ENCODE results near the gene CWC27. TPM values are rescaled to one million over a fixed set of nuclear protein-coding genes. Genes with fewer than 3 reads are reported as not detected.
"Not testable (repeated sequence)": the region's sequence is repeated elsewhere in the genome, so short reads cannot be mapped to it uniquely, and the experiment has no call there.

CWC27 gene
- total RNA-seq, 1 donor from 2014 or later = 16.3 TPM

GRCh38 chr5:64929833-64930232 lies 161.1 kb downstream of the CWC27 start:
- Histone ChIP-seq H3K9me3 (no peaks in the 10 kb centered on the region), H3K27me3 (no peaks in the 10 kb centered on the region), H3K27ac (no peak overlapping the region), H3K4me1 (no peaks in the 10 kb centered on the region), H3K36me3 (no peaks in the 10 kb centered on the region), H3K4me3 (no peak overlapping the region)
- TF ChIP-seq CTCF (IDR thresholded peaks at IDR 0.05) = no peak
- intact Hi-C loops (cut with DNase I) = no loop called here
- ATAC-seq (no peak), DNase-seq (no peak)

- TF ChIP-seq CTCF (IDR thresholded peaks at IDR 0.05) = no peak
- H3K4me1 ChIP-seq = no peaks in the 10 kb centered on the region
- no peak for ATAC-seq
- H3K9me3 ChIP-seq = no peaks in the 10 kb centered on the region
- no peak overlapping the region for H3K27ac ChIP-seq
- no peaks in the 10 kb centered on the region for H3K36me3 ChIP-seq
- H3K4me3 ChIP-seq = no peak overlapping the region
- H3K27me3 ChIP-seq = no peaks in the 10 kb centered on the region
- no peak for DNase-seq
- intact Hi-C loops (cut with DNase I) = no loop called here
These were observed 162.1 kb downstream of the CWC27 start for GRCh38 chr5:64930672-64931318.

- not testable (repeated sequence) for H3K4me3 ChIP-seq
These were observed 170.7 kb downstream of the CWC27 start for GRCh38 chr5:64939422-64939771.

GRCh38 chr5:64939772-64940510 lies 171.2 kb downstream of the CWC27 start:
- intact Hi-C loops (cut with DNase I) = no loop called here
- Histone ChIP-seq H3K27ac (no peak overlapping the region), H3K27me3 (no peaks in the 10 kb centered on the region), H3K9me3 (no peaks in the 10 kb centered on the region), H3K4me3 (no peak overlapping the region), H3K4me1 (peaks cover 4% of the 10 kb centered on the region), H3K36me3 (no peaks in the 10 kb centered on the region)
- ATAC-seq (peak; percentile 94), DNase-seq (peak; percentile 75)
- no peak for TF ChIP-seq CTCF (IDR thresholded peaks at IDR 0.05)

More at GRCh38 chr5:64939422-64939771, 170.7 kb downstream of the CWC27 start:
- ATAC-seq; intact Hi-C loops (cut with DNase I); H3K27ac ChIP-seq; H3K36me3 ChIP-seq; H3K9me3 ChIP-seq; DNase-seq; H3K4me1 ChIP-seq; H3K27me3 ChIP-seq: not testable (repeated sequence)

GRCh38 chr5:64942460-64942859 lies 173.7 kb downstream of the CWC27 start:
- no peaks in the 10 kb centered on the region for H3K27me3 ChIP-seq
- intact Hi-C loops (cut with DNase I) = no loop called here
- no peaks in the 10 kb centered on the region for H3K36me3 ChIP-seq
- no peak for TF ChIP-seq CTCF (IDR thresholded peaks at IDR 0.05)
- ATAC-seq = no peak
- no peak for DNase-seq
- H3K4me1 ChIP-seq = peaks cover 4% of the 10 kb centered on the region
- H3K9me3 ChIP-seq = no peaks in the 10 kb centered on the region
- no peak overlapping the region for H3K27ac ChIP-seq
- H3K4me3 ChIP-seq = no peak overlapping the region

GRCh38 chr5:64944868-64945267 lies 176.1 kb downstream of the CWC27 start:
- intact Hi-C loops (cut with DNase I) = no loop called here
- DNase-seq (no peak), ATAC-seq (no peak)
- Histone ChIP-seq H3K4me1 (no peaks in the 10 kb centered on the region), H3K27ac (no peak overlapping the region), H3K9me3 (no peaks in the 10 kb centered on the region), H3K36me3 (no peaks in the 10 kb centered on the region), H3K27me3 (no peaks in the 10 kb centered on the region), H3K4me3 (no peak overlapping the region)
- no peak for TF ChIP-seq CTCF (IDR thresholded peaks at IDR 0.05)
